Neural cell (in vitro differentiated cells): ENCODE measurements around the gene EZR. TPM values are rescaled to one million over a fixed set of nuclear protein-coding genes. Genes with fewer than 3 reads are reported as not detected.

Experiments used
- H2AFZ ChIP-seq: fragments of 200-600, 300-800 bp; sonication (generic), shearing (Covaris generic); 2 replicates; pipeline ENCODE4 v1.6.0; 2014; ENCODE audit warnings: low read depth, mild to moderate bottlenecking, antibody characterized with exemption, low read length, moderate library complexity
- H3F3A ChIP-seq: fragments of 200-600 bp; shearing (Covaris generic); 2 replicates; pipeline ENCODE4 v1.6.1; 2016; ENCODE audit warnings: mild to moderate bottlenecking, moderate library complexity, mixed read lengths, antibody characterized with exemption, low read length; ENCODE audit not compliant: insufficient read depth, poor library complexity, severe bottlenecking
- H3K27ac ChIP-seq: fragments of 200-600, 300-800 bp; sonication (generic), shearing (Covaris generic); 2 replicates; pipeline ENCODE4 v1.5.1; 2014; ENCODE audit warnings: mild to moderate bottlenecking, low read length, moderate library complexity
- H3K27me3 ChIP-seq: fragments of 300-800, 200-600 bp; sonication (generic), shearing (Covaris generic); 2 replicates; pipeline ENCODE4 v1.6.0; 2014; ENCODE audit warnings: mild to moderate bottlenecking, low read depth, low read length, moderate library complexity; ENCODE audit not compliant: insufficient read depth
- H3K36me3 ChIP-seq: fragments of 300-800, 200-600 bp; sonication (generic), shearing (Covaris generic); 2 replicates; pipeline ENCODE4 v1.5.1; 2014; ENCODE audit warnings: mild to moderate bottlenecking, antibody characterized with exemption, low read length, moderate library complexity; ENCODE audit not compliant: insufficient read depth
- H3K4me2 ChIP-seq: fragments of 300-800, 200-600 bp; sonication (generic), shearing (Covaris generic); 2 replicates; pipeline ENCODE4 v1.6.0; 2014; ENCODE audit warnings: mild to moderate bottlenecking, low read length
- H3K4me3 ChIP-seq: fragments of 300-800, 200-600 bp; sonication (generic), shearing (Covaris generic); 2 replicates; pipeline ENCODE4 v1.5.1; 2014; ENCODE audit warnings: mild to moderate bottlenecking, low read length, moderate library complexity
- H3K79me2 ChIP-seq: fragments of 200-600 bp; shearing (Covaris generic); replicated peaks from 2 replicates; pipeline ENCODE4 v1.6.0; 2014; ENCODE audit warnings: mild to moderate bottlenecking, low read length, moderate library complexity; ENCODE audit not compliant: insufficient read depth
- H3K9ac ChIP-seq: fragments of 300-800, 200-600 bp; sonication (generic), shearing (Covaris generic); 2 replicates; pipeline ENCODE4 v1.6.1; 2016; ENCODE audit warnings: mild to moderate bottlenecking, low read length, mixed read lengths
- H3K9me2 ChIP-seq: fragments of 200-600 bp; shearing (Covaris generic); 2 replicates; pipeline ENCODE4 v1.6.1; 2016; ENCODE audit warnings: mild to moderate bottlenecking, low read length, mixed read lengths; ENCODE audit not compliant: insufficient read depth
- H3K9me3 ChIP-seq: fragments of 200-600, 300-800 bp; sonication (generic), shearing (Covaris generic); 2 replicates; pipeline ENCODE4 v1.6.1; 2016; ENCODE audit warnings: mild to moderate bottlenecking, mixed run types, low read length, moderate library complexity, mixed read lengths
- H4K20me1 ChIP-seq: fragments of 200-600 bp; shearing (Covaris generic); 2 replicates; pipeline ENCODE4 v1.6.1; 2016; ENCODE audit warnings: mild to moderate bottlenecking, mixed run types; ENCODE audit not compliant: insufficient read depth
- CTCF ChIP-seq: fragments of 450-650 bp; IDR thresholded peaks from 2 replicates; pipeline ENCODE4 v1.5.1; 2014; ENCODE audit warnings: antibody characterized with exemption, mild to moderate bottlenecking, moderate library complexity; ENCODE audit not compliant: poor library complexity, severe bottlenecking
- EP300 ChIP-seq: fragments of 450-650 bp; conservative IDR thresholded peaks from 2 replicates; pipeline ENCODE4 v1.6.1; 2014; ENCODE audit warnings: antibody characterized with exemption, mild to moderate bottlenecking, moderate library complexity; ENCODE audit not compliant: poor library complexity, severe bottlenecking
- EZH2 ChIP-seq: fragments of 200-600, 300-800 bp; shearing (Covaris generic), sonication (generic); IDR thresholded peaks from 2 replicates; pipeline ENCODE4 v1.6.1; 2014; ENCODE audit warnings: antibody characterized with exemption, low read length, borderline replicate concordance, mild to moderate bottlenecking; ENCODE audit not compliant: insufficient read depth, poor library complexity, severe bottlenecking
- MXI1 ChIP-seq: fragments of 450-650 bp; conservative IDR thresholded peaks from 2 replicates; pipeline ENCODE4 v1.6.1; 2014; ENCODE audit warnings: antibody characterized with exemption, mild to moderate bottlenecking; ENCODE audit not compliant: poor library complexity, severe bottlenecking
- POLR2AphosphoS5 ChIP-seq: IDR thresholded peaks from 2 replicates; pipeline ENCODE4 v1.6.1; 2012
- RAD21 ChIP-seq: fragments of 450-650 bp; conservative IDR thresholded peaks from 2 replicates; pipeline ENCODE4 v1.6.1; 2014; ENCODE audit warnings: antibody characterized with exemption, mild to moderate bottlenecking, moderate library complexity
- REST ChIP-seq: IDR thresholded peaks from 2 replicates; pipeline ENCODE4 v1.6.1; 2012; ENCODE audit warnings: borderline replicate concordance
- SMC3 ChIP-seq: fragments of 450-650 bp; conservative IDR thresholded peaks from 2 replicates; pipeline ENCODE4 v1.6.1; 2014; ENCODE audit warnings: antibody characterized with exemption, mild to moderate bottlenecking, moderate library complexity; ENCODE audit not compliant: poor library complexity
- TAF1 ChIP-seq: IDR thresholded peaks from 2 replicates; pipeline ENCODE4 v1.6.1; 2012; ENCODE audit warnings: low read depth
- polyA plus RNA-seq: library from polyadenylated mRNA; depleted of rRNA; stranded (reverse); fragments of >200 nt; gene quantifications from 2 replicates; pipeline ENCODE4 v1.2.3, GENCODE V29; 2014

EZR gene
- polyA plus RNA-seq, 1 donor from 2014 or later = 1.6 TPM

- no peaks in the 10 kb centered on the region for H3K9me3 ChIP-seq
- H3K27ac ChIP-seq = no peak overlapping the region
- no peaks in the 10 kb centered on the region for H3K36me3 ChIP-seq
- H4K20me1 ChIP-seq = no peaks in the 10 kb centered on the region
- no peak overlapping the region for H3K4me2 ChIP-seq
- H3K79me2 ChIP-seq = no peaks in the 10 kb centered on the region
- no peak overlapping the region for H3K4me3 ChIP-seq
- no peaks in the 10 kb centered on the region for H3K9me2 ChIP-seq
- no peak overlapping the region for H3K9ac ChIP-seq
- no peak for TF ChIP-seq RAD21
- TF ChIP-seq CTCF = no peak
- TF ChIP-seq SMC3 = no peak
- TF ChIP-seq POLR2AphosphoS5 = no peak
- no peak for TF ChIP-seq TAF1
- no peak for TF ChIP-seq MXI1
- TF ChIP-seq REST = no peak
- TF ChIP-seq EP300 = no peak
- TF ChIP-seq EZH2 = no peak
- H2AFZ ChIP-seq = no peak overlapping the region
- no peaks in the 10 kb centered on the region for H3F3A ChIP-seq
- H3K27me3 ChIP-seq = peaks cover 3% of the 10 kb centered on the region
Measured at GRCh38 chr6:158867381-158868121, 48.4 kb upstream of the EZR start.

GRCh38 chr6:158865769-158866168 lies 46.6 kb upstream of the EZR start:
- H3K9ac ChIP-seq = no peak overlapping the region
- no peaks in the 10 kb centered on the region for H3K9me3 ChIP-seq
- H3K27ac ChIP-seq = no peak overlapping the region

More at GRCh38 chr6:158865769-158866168, 46.6 kb upstream of the EZR start:
- no peak for TF ChIP-seq RAD21
- TF ChIP-seq CTCF = no peak
- no peak for TF ChIP-seq TAF1
- TF ChIP-seq EZH2 = no peak
- TF ChIP-seq MXI1 = no peak
- TF ChIP-seq SMC3 = no peak
- no peak for TF ChIP-seq POLR2AphosphoS5
- TF ChIP-seq EP300 = no peak
- no peak for TF ChIP-seq REST
- H3K27me3 ChIP-seq = peaks cover 3% of the 10 kb centered on the region
- H3K9me2 ChIP-seq = no peaks in the 10 kb centered on the region
- H2AFZ ChIP-seq = no peak overlapping the region
- H3K36me3 ChIP-seq = no peaks in the 10 kb centered on the region
- no peaks in the 10 kb centered on the region for H3F3A ChIP-seq
- no peak overlapping the region for H3K4me2 ChIP-seq
- H4K20me1 ChIP-seq = no peaks in the 10 kb centered on the region
- no peak overlapping the region for H3K4me3 ChIP-seq
- no peaks in the 10 kb centered on the region for H3K79me2 ChIP-seq
